IPS DF 4.7 (cell line): ENCODE measurements around the gene ADAM10.

Source experiments
- DNase-seq: peaks from one replicate; pipeline ENCODE4 v3.0.0-alpha.2; 2013; ENCODE audit warnings: low spot score; ENCODE audit errors: extremely low read depth

ADAM10 gene

DNA sequence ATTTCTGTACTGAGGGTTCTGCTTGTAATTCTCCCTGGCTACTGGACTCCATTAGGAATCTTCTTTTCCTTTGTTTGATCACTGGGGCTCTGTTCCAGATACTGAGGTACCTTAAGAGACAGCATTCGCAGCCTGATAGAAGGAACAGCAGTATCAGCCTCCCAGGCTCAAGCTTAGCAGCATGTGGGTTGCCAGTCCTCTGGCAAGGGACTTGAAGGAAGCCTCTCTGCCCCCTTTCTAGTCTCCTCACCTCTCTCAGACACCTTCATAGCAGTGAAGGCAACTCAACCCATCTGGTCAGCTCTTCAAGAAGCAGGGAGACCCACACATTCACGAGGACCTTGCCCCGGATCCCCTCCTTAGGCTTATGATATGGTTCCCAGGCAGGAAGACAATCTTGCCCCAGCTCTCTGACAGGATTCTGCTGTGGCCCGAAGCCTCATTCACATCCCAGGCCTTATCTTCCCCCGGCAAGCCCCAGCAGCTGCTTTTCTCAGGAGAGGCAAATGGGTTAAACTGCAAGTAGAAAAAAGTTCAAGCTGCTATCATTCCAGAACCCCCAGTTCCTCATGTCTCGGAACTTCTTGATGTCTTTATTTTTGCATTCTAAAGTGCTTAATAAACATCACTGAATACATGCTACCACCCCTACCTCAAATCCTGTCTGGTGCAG is 164.6 kb downstream of the ADAM10 start:
- no peak for DNase-seq

DNA sequence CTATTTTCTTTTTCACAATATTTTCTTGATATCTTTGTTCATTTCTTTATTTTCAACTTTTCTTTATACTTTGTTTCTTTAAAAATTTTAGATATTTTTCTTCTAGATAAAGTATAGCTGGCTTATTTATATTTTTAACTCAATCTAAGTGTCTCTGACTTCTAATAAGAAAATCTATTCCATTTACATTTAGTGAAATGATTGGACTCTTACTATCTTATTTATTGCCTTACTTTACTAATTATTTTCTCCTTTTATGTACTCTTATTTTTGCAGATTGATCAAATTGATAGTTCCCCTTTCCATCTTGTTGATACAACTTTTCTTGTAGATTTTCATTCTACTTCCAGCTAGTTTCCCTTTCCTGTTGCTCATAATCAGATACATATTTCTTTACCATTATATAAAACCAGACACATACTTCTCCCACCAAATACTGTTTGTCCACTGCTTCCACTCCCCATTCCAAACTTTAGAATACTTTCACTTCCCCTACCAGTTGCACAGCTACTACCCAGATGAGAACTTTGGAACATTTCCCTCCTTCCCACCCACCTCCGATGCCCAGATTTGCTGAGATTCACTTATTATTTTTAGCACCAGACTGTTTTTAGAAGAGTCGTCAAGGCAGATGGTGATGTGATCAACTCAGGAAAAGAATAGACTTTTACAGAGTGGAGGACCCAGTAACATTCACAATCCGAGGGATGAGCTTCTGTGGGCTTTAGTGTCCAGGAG is 166.2 kb downstream of the ADAM10 start:
- no peak for DNase-seq

DNA sequence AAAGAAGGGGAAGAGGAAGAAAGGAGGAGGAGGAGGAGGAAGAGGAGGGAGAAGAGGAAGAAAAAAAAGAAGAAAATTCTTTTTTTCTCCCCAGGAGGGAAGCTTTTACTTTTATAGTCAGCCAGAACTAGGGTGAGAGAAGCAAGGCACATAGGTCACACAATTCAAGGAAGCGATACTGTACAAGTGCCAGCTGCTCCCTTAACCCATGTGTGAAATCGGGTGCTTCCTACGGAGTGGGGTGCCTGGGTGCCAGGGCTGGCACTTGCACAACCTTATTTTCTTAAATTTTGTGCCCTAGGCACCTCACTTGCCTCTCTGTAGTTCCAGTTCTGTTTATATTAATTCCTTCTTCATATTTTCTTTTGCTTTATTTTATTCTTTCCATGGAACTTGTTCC is 167.3 kb downstream of the ADAM10 start:
- no peak for DNase-seq

DNA sequence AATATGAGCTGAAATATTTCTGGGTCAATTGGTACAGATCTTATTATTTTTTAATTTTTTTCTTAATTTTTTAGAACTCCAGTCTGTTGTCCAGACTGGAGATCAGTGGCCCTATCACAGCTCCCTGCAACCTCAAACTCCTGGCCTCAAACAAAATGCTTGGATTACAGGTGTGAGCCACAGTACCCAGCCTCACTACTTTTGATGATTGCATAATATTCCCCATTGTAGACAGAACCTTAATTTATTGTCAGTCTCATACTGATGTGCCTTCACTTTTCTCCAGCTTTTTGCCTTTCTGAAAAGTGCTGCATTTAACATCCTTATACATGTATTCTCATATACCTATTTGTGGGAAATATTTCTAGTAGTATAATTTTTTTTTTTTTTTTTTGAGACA is 172.8 kb downstream of the ADAM10 start:
- DNase-seq = no peak

DNA sequence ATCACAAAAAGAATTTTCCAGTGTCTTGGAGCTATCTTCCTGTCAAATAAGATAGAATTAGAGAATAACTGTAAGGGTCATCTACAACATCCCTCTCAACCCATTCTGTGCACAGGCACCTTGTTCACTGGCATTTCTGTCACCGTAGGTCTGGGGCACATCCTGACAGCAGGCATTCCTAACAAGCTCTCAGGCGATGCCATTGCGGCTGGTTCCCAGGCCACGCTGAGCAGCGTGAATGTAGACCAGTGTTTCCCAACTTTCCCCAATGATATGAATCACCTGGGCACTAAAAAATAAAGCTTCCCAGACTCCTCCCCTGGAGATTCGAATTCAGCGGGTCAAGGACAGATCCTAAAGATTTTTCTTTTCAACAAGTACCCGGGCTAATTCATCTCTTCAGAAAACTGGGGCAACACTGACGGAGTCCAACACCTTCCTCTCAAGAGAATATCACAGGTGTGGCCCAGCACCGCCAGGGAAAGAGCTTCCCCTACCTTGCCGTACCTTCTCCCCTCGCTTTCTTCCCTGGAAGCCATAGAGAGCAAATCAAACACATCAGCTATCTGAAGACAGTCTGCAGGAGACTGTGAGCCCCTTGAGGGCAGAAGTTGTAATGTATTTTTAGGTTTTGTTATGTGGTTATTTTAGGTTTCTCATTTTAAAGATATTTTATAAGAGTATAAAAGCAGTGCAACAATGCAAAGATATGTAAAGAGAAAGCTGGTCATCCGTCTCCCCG is 174.3 kb downstream of the ADAM10 start:
- no peak for DNase-seq

DNA sequence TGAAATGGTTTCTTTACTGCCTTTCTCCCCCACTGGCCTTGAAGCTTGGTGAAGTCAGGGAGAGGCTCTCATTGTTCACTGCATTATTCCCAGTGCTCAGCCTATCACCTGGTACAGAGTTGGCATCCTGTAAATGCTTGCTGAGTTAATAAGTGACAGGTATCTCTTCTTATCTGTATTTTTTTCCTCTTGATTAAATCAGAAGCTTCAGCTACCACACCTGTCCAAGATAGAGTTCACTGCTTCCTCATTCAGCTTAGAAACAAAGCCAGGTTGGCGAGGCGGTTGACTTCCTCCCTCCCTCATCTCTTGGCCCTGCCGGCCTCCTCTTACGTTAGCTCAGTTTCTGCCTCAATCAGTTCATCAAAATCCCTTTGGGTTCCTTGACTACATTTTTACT is 174.9 kb downstream of the ADAM10 start:
- DNase-seq = no peak

DNA sequence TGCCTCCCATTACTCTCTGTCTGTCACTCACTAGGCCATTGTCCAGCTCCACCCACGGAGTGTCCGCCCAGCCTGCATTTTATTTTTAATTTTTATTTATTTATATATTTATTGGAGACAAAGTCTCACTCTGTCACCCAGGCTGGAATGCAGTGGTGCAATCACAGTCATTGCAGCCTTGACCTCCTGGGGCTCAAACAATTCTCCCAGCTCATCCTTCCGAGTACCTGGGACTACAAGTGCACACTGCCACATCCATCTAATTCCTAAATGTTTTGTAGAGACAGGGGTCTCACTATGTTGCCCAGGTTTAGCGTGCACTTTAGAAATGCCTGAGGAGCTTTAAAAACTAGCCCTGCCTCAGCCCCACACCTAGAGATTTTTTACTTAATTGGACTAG is 176.2 kb downstream of the ADAM10 start:
- DNase-seq = no peak

DNA sequence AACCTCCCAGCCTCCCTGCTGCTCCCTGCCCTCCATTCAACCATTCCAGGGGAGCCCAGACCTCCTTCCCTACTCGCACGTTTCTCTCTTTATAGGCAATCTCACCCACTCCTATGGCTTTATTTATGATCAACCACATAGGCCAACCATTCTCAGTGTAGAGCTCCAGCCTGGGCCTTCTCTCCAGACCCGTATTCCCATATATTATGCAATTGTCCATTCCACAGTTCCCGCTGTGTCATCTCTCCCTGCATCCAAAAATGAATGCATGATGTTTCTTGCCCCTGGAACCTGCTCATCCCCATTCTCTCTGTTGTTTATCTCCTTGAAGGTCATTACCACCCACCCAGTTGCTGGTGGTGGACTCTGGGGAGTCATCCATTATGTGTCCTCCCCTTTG is 177.0 kb downstream of the ADAM10 start:
- DNase-seq = no peak

DNA sequence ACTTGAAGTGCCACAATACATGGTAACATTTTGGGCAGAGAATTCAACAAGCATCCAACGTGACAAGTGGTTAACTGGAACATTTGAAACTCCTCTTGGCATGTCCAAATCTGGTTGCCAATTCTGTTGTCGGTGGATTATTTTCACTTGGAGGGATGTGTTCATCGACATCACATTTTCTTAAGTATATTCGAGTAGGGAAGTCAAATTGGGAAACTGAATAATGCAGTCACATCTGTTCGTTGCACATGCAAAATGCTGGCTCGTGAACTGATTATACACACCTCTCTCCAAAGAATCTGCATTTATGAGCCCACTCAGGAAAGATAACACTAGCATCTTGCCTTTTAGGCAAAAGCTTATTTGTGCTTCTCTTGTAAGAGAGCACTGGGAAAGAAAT is 178.0 kb downstream of the ADAM10 start:
- DNase-seq = no peak

DNA sequence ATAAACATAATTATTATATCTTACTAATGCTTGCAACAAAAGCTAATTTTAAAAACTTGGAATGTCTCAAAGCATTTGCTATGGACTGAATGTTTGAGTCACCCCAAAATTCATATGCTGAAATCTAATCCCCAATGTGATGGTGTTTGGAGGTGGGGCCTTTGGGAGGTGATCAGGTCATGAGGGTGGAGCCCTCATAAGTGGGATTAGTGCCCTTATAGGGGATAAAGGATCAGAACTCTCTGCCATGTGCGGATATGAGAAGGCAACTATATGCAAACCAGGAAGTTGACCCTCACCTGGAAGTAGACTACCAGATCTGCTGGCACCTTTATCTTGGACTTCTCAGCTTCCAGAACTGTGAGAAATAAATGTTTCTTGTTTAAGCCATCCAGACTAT is 180.1 kb downstream of the ADAM10 start:
- DNase-seq = no peak

DNA sequence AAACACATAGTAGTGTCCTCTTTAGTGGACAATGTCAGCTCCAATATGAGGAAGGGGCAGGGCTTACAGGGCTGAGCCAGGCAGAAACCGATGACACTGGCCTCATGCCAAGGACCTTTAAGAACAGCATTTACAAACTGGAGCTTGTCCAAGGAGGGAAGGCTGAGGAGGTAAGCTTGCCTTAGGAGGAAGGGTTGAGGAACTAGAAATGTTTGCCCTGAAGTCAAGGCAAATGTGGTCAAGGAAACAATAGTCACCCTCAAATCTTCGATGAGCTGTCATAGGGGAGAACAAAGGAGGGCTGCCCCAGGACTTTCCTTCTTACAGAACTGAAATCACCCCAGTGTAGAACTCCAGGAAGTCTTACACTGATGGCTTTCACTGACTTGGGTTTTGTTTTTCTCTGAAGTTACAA is 181.3 kb downstream of the ADAM10 start:
- no peak for DNase-seq

DNA sequence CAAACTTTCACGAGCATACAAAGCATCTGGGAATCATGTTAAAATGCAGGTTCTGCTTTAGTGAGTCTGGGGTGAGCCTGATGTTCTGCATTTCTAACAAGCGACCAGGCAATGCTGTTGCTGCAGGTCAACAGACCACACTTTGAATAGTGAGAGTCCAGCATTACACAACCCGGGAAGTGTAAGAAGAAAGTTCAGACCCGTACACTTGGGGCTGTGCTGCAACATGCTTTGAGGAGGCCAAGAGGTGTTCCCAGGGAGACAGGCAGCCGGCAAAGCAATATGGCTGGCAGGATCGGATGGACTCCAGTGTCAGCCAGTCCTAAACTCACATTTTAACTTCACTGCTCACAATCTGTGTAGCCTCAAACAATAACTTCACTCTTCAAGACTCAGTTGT is 183.5 kb downstream of the ADAM10 start:
- no peak for DNase-seq

DNA sequence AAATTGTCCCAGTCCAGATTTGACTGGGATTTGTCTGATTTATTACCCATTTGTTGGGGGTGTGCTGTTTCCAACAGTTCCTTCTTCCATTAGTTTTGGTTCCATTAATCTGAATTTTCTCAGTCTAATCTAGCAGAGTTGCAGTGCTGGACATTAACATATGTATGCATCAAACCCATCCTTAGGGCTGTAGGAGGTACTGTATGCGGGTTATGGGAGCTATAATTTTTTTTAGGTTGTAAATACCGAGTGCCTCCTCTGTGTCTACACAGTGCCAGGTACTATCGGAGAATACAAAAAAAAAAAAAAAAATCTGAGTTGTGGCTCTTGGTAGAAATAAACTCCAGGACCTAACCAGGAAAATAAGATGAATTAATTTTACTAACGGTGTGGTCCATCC is 183.9 kb downstream of the ADAM10 start:
- no peak for DNase-seq

DNA sequence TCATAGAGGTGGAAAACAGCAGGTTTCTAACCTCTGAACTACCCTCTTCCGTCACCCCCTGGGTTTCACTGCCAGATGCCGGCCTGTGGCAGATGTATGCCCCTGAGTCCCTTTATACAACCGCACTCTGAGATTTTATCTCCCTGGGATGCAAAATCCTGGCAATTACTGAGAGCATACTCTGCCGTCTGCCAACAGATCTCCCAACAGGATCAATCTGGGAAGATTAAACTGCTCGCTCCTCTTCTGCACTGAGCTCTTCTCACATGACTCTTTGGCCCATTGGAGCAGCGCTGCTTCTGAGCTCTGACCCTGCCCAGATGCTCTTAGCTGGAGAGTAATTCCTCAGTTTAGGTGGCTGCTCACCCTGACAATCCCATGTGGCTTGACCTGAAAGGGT is 184.5 kb downstream of the ADAM10 start:
- DNase-seq = no peak

DNA sequence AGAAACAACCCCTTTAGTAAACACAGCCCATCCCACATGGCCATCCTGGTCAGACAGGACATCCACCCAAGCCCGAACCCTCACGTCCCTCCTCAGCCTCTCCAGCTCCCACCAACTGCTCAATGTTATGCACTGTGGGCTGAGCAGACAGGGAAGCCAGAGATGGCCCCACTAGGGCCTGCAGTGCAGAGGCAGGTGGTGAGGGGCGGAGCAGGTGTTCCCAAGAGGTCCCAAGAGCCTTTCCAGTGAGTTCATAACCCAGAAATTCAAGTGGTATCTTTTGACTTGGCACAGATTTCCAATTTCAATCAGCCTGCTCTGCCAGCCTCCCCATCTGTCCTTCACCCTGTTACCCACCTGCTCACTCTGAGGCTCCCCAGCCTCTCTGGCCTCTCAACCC is 187.4 kb downstream of the ADAM10 start:
- DNase-seq = no peak

DNA sequence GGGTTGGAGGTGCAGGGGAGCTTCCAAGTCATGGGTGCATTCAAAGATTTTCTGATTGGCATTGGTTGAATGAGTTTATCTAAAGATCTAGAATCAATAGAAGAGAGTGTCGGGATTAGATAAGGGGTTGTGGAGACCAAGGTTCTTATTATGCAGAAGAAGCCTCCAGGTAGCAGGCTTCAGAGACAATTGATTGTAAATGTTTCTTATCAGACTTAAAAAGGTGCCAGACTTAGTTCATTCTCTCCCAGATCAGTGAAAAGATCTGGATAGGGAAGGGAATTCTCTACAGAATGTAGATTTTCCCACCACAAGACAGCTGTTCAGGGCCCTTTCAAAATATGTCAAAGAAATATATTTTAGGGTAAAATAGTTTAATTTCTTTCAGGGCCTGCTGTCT is 188.2 kb downstream of the ADAM10 start:
- no peak for DNase-seq

DNA sequence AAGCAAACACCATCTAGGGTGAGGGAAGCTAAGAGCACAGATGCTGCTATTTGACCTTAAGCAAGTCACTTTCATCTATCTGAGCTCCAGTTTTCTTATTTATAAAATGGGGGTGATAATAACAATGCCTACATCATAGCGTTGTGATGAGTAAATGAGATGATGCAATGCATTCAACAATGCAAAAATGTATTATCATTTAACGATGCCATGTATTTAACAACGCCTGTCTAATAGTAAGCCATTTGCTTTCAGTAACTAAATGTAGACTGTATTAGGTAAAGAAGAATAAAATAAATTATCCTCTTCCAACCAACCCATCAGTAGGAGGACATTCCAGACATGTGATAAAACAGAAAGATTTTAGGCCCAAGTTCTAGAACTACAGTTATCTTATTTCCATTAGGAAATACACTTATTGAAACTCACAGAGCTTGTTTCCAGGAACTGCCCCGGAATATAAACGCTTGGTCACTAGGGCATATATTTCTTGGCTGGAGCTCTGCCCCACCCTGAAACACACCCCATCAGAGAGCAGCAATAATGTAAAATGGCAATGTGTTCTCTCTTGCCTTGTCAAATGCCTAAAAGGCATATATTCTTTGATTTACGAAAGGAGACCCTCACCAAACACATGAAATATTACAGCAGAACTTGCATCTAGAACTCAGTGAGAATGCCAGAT is 189.5 kb downstream of the ADAM10 start:
- DNase-seq = no peak

DNA sequence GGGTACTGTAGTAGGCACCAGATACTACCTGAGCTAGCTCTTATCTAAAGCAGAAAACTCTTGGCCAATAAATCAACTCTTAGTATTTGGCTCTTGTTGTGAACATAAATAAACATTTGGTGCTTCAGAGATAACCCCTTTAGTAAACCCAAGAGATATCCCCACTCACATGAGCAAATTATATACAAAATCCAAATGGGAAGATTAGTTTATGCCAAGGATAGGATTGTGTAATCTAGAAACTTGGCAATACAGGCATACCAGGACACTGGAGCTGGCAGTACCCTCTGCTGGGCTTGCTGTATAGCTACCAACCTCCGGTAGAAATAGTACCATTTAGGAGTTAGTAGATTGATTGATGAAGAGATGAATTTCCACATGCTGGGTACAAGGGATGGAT is 190.7 kb downstream of the ADAM10 start:
- no peak for DNase-seq

DNA sequence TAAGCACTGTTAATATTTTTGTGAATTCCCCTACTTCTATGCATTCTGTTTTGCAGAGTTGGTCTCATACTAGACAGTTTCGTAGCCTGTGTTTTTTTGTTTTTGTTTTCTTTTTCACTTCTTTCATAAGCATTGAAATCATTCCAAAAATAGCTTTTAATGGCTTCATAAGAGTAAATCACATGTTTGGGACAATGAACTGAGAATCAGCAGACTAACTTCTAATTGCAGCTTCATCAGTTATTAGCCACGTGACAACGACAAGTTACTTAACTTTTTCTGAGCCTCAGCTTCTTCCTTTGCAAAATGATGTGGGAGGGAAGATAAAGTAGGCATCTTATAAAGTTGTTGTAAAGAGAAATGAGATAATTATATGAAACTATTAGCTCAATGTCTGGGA is 193.0 kb downstream of the ADAM10 start:
- DNase-seq = no peak

DNA sequence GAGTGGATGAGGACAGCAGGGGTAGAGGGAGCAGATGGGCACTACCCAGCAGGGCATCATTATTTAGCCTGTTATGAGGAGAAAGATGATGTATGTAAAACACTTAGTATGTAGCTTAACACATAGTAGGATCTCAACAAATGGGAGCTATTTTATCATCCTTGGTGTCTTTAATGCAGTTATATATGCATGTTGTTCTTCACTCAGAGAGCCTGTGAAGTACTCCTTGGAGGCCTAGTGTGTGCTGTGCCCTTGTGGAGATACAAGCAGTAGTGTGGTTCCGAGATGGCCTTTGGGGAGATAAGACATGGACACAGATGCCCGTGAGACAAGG is 193.5 kb downstream of the ADAM10 start:
- DNase-seq = no peak

DNA sequence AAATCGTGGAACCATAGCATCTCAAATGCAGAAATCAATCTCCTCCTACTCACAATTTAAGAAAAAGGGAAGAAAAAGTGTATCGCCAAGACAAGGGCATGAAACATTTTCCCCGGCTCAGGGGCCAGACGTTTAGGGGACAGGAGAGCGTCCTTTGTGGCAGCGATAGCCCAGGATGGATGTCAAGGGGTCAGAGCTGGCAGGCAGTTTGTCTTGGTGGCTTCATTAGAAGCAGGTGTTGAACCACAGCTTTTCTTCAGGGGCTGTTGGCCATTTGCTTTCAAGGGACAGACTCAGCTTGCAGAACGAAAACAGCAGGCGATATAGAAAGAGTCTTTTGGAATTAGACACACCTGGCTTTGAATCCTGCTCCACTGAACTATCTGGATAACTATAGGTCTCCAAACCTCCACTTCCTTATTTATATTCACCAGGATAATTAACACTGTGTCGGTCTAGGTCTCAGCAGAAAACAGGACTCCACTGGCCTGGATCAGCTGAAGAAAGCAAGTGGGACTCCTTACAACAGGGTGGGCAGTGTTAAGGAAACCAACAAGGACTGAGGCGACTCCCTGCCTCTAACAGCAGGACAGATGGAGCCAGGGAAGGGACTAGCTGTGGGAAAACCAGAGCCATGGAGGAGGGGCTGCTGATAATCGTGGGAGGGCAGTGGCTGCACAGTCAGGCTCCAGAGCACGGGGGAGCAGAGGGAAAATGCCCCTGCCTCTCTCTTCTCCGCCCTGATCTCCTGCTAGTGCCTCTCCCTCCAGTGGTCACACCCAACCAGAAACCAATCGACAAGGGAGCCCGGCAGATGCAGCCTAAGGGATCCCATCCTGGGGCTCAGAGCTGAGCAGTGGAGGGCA is 194.1 kb downstream of the ADAM10 start:
- no peak for DNase-seq
